Karpas-422 (cell line): ENCODE measurements around the gene ODF2. TPM values are rescaled to one million over a fixed set of nuclear protein-coding genes. Genes with fewer than 3 reads are reported as not detected.

Source experiments
- DNase-seq: peaks from one replicate; pipeline ENCODE4 v3.0.0-alpha.2; 2015
- H2AFZ ChIP-seq: fragments of 200-600 bp; sonication (generic); 2 replicates; pipeline ENCODE4 v1.6.1; 2014; ENCODE audit warnings: antibody characterized with exemption, low read length, mixed read lengths
- H3K27ac ChIP-seq: fragments of 200-600 bp; sonication (generic); 2 replicates; pipeline ENCODE4 v1.5.1; 2014; ENCODE audit warnings: mild to moderate bottlenecking, low read length, moderate library complexity
- H3K27me3 ChIP-seq: fragments of 200-600 bp; sonication (generic); 2 replicates; pipeline ENCODE4 v1.6.1; 2014; ENCODE audit warnings: low read length, mixed read lengths
- H3K36me3 ChIP-seq: fragments of 200-600 bp; sonication (generic); 2 replicates; pipeline ENCODE4 v1.6.1; 2014; ENCODE audit warnings: low read length, mixed read lengths; ENCODE audit not compliant: insufficient read depth
- H3K4me1 ChIP-seq: fragments of 200-600 bp; sonication (generic); 2 replicates; pipeline ENCODE4 v1.6.1; 2014; ENCODE audit warnings: mild to moderate bottlenecking, low read length, mixed read lengths
- H3K4me2 ChIP-seq: fragments of 200-600 bp; sonication (generic); 2 replicates; pipeline ENCODE4 v1.6.1; 2014; ENCODE audit warnings: low read length, low read depth, mild to moderate bottlenecking; ENCODE audit not compliant: poor library complexity, severe bottlenecking
- H3K4me3 ChIP-seq: fragments of 200-600 bp; sonication (generic); 2 replicates; pipeline ENCODE4 v1.5.1; 2014; ENCODE audit warnings: mild to moderate bottlenecking, antibody characterized with exemption, low read length, mixed read lengths
- H3K79me2 ChIP-seq: fragments of 200-600 bp; sonication (generic); 2 replicates; pipeline ENCODE4 v1.6.1; 2014; ENCODE audit warnings: mild to moderate bottlenecking, low read length, mixed read lengths
- H3K9ac ChIP-seq: fragments of 200-600 bp; sonication (generic); 2 replicates; pipeline ENCODE4 v1.6.0; 2014; ENCODE audit warnings: low read length
- H3K9me2 ChIP-seq: fragments of 200-600 bp; sonication (generic), shearing (Covaris generic); replicated peaks from 2 replicates; pipeline ENCODE4 v1.6.0; 2014; ENCODE audit warnings: mild to moderate bottlenecking, low read length, moderate library complexity; ENCODE audit not compliant: insufficient read depth
- H3K9me3 ChIP-seq: fragments of 300-700, 200-600 bp; sonication (generic); 2 replicates; pipeline ENCODE4 v1.6.1; 2014; ENCODE audit warnings: low read length, mixed read lengths
- H4K20me1 ChIP-seq: fragments of 200-600 bp; sonication (generic); 2 replicates; pipeline ENCODE4 v1.6.1; 2014; ENCODE audit warnings: mild to moderate bottlenecking, antibody characterized with exemption, low read length, low read depth; ENCODE audit not compliant: insufficient read depth
- total RNA-seq: library from RNA; depleted of rRNA; stranded (reverse); fragments of >200 nt; shearing (Covaris generic); gene quantifications from 2 replicates; pipeline ENCODE4 v1.2.3, GENCODE V29; 2014; ENCODE audit warnings: low replicate concordance

ODF2 gene
- total RNA-seq, 1 experiment from 2014 or later = 37.8 TPM

GRCh38 chr9:128475867-128476266 is 20.1 kb downstream of the ODF2 start:
- Histone ChIP-seq H3K79me2 (no peaks in the 10 kb centered on the region), H3K9ac (no peak overlapping the region), H3K27me3 (no peaks in the 10 kb centered on the region), H3K4me3 (no peak overlapping the region), H3K4me1 (peaks cover 6% of the 10 kb centered on the region), H3K9me2 (no peaks in the 10 kb centered on the region), H3K9me3 (no peaks in the 10 kb centered on the region), H4K20me1 (no peaks in the 10 kb centered on the region), H2AFZ (no peak overlapping the region), H3K4me2 (no peak overlapping the region), H3K36me3 (peaks cover 26% of the 10 kb centered on the region; the same call in 1 of the 2 replicates), H3K27ac (no peak overlapping the region)
- no peak for DNase-seq

- Histone ChIP-seq H3K79me2 (no peaks in the 10 kb centered on the region), H3K9ac (no peak overlapping the region), H3K36me3 (peaks cover 35% of the 10 kb centered on the region), H3K27ac (no peak overlapping the region), H3K9me2 (no peaks in the 10 kb centered on the region), H3K4me3 (no peak overlapping the region), H3K9me3 (no peaks in the 10 kb centered on the region), H4K20me1 (no peaks in the 10 kb centered on the region), H3K27me3 (no peaks in the 10 kb centered on the region), H3K4me2 (no peak overlapping the region), H2AFZ (no peak overlapping the region), H3K4me1 (peaks cover 6% of the 10 kb centered on the region)
- no peak for DNase-seq
These were observed 23.5 kb downstream of the ODF2 start for GRCh38 chr9:128479262-128479661.

- no peak overlapping the region for H3K27ac ChIP-seq
- no peaks in the 10 kb centered on the region for H3K27me3 ChIP-seq
- no peak overlapping the region for H3K9ac ChIP-seq
- no peak overlapping the region for H2AFZ ChIP-seq
- peaks cover 6% of the 10 kb centered on the region for H3K4me1 ChIP-seq
- H3K4me3 ChIP-seq = no peak overlapping the region
- no peak overlapping the region for H3K4me2 ChIP-seq
- no peak for DNase-seq
- H3K9me3 ChIP-seq = no peaks in the 10 kb centered on the region
- H4K20me1 ChIP-seq = no peaks in the 10 kb centered on the region
- H3K36me3 ChIP-seq = peaks cover 27% of the 10 kb centered on the region
- H3K79me2 ChIP-seq = no peaks in the 10 kb centered on the region
- H3K9me2 ChIP-seq = no peaks in the 10 kb centered on the region
These were observed 25.8 kb downstream of the ODF2 start for GRCh38 chr9:128481561-128481960.

- H3K27ac ChIP-seq = no peak overlapping the region
- peaks cover 27% of the 10 kb centered on the region for H3K36me3 ChIP-seq
- H3K4me3 ChIP-seq = no peak overlapping the region
- H3K27me3 ChIP-seq = no peaks in the 10 kb centered on the region
- peaks cover 6% of the 10 kb centered on the region for H3K4me1 ChIP-seq
- H3K4me2 ChIP-seq = no peak overlapping the region
- no peak overlapping the region for H3K9ac ChIP-seq
- no peak for DNase-seq
- no peaks in the 10 kb centered on the region for H4K20me1 ChIP-seq
- H3K79me2 ChIP-seq = no peaks in the 10 kb centered on the region
- no peaks in the 10 kb centered on the region for H3K9me2 ChIP-seq
- no peak overlapping the region for H2AFZ ChIP-seq
- H3K9me3 ChIP-seq = no peaks in the 10 kb centered on the region
These were observed 26.4 kb downstream of the ODF2 start for GRCh38 chr9:128482186-128482585.

- H3K4me1 ChIP-seq = no peaks in the 10 kb centered on the region
- H3K36me3 ChIP-seq = peaks cover 32% of the 10 kb centered on the region
- DNase-seq = no peak
- H3K79me2 ChIP-seq = no peaks in the 10 kb centered on the region
- H3K27me3 ChIP-seq = no peaks in the 10 kb centered on the region
- no peaks in the 10 kb centered on the region for H3K9me2 ChIP-seq
- no peak overlapping the region for H3K4me3 ChIP-seq
- no peak overlapping the region for H3K9ac ChIP-seq
- H4K20me1 ChIP-seq = no peaks in the 10 kb centered on the region
- H3K9me3 ChIP-seq = no peaks in the 10 kb centered on the region
- H3K27ac ChIP-seq = no peak overlapping the region
- H3K4me2 ChIP-seq = no peak overlapping the region
- no peak overlapping the region for H2AFZ ChIP-seq
These were observed 29.0 kb downstream of the ODF2 start for GRCh38 chr9:128484686-128485413.

- H3K9ac ChIP-seq = no peak overlapping the region
- H3K27ac ChIP-seq = no peak overlapping the region
- no peak overlapping the region for H2AFZ ChIP-seq
- H3K9me3 ChIP-seq = no peaks in the 10 kb centered on the region
- no peaks in the 10 kb centered on the region for H3K9me2 ChIP-seq
- no peaks in the 10 kb centered on the region for H4K20me1 ChIP-seq
- no peak overlapping the region for H3K4me3 ChIP-seq
- no peak for DNase-seq
- H3K4me2 ChIP-seq = no peak overlapping the region
- no peaks in the 10 kb centered on the region for H3K79me2 ChIP-seq
- H3K27me3 ChIP-seq = no peaks in the 10 kb centered on the region
- peaks cover 34% of the 10 kb centered on the region for H3K36me3 ChIP-seq
- H3K4me1 ChIP-seq = no peaks in the 10 kb centered on the region
These were observed 29.6 kb downstream of the ODF2 start for GRCh38 chr9:128485414-128485855.

- H3K9ac ChIP-seq = no peak overlapping the region
- no peak overlapping the region for H3K27ac ChIP-seq
- H3K27me3 ChIP-seq = no peaks in the 10 kb centered on the region
- no peaks in the 10 kb centered on the region for H3K79me2 ChIP-seq
- H3K36me3 ChIP-seq = peaks cover 32% of the 10 kb centered on the region
- no peaks in the 10 kb centered on the region for H3K9me2 ChIP-seq
- H3K4me2 ChIP-seq = no peak overlapping the region
- DNase-seq = no peak
- H3K4me1 ChIP-seq = no peaks in the 10 kb centered on the region
- H2AFZ ChIP-seq = no peak overlapping the region
- no peak overlapping the region for H3K4me3 ChIP-seq
- H4K20me1 ChIP-seq = no peaks in the 10 kb centered on the region
- no peaks in the 10 kb centered on the region for H3K9me3 ChIP-seq
These were observed 30.4 kb downstream of the ODF2 start for GRCh38 chr9:128486201-128486600.

- no peaks in the 10 kb centered on the region for H3K79me2 ChIP-seq
- DNase-seq = no peak
- peaks cover 29% of the 10 kb centered on the region for H3K36me3 ChIP-seq
- H3K9me3 ChIP-seq = no peaks in the 10 kb centered on the region
- H3K27ac ChIP-seq = no peak overlapping the region
- H3K9ac ChIP-seq = no peak overlapping the region
- H3K4me3 ChIP-seq = no peak overlapping the region
- H3K9me2 ChIP-seq = no peaks in the 10 kb centered on the region
- H3K4me1 ChIP-seq = 0 out of 2 replicates have a peak, but pooled peaks cover 3% of the 10 kb centered on the region
- H3K4me2 ChIP-seq = no peak overlapping the region
- H4K20me1 ChIP-seq = no peaks in the 10 kb centered on the region
- no peak overlapping the region for H2AFZ ChIP-seq
- H3K27me3 ChIP-seq = no peaks in the 10 kb centered on the region
These were observed 37.6 kb downstream of the ODF2 start for GRCh38 chr9:128493424-128493823.
